IMR-90 (cell line): Measurements from ENCODE around the gene ANKRD35. TPM values are rescaled to one million over a fixed set of nuclear protein-coding genes. Genes with fewer than 3 reads are reported as not detected.

ENCODE experiments used
- ATAC-seq: fragments of 200-7000 bp; cut with Tn5 transposase; 2 replicates; pipeline ENCODE4 v1.9.1; 2020; ENCODE audit warnings: low read depth, mild to moderate bottlenecking, moderate library complexity
- BruUV-seq: library from RNA; stranded (reverse); fragments of 400-500 nt; replicated peaks from 2 replicates; lab custom pipeline; 2021; lab: Mats Ljungman, UMichigan
- CTCF ChIA-PET: fragments of 300-600 bp; formaldehyde crosslinking; extraction: SDS; loops from one replicate; lab custom pipeline; 2021; ENCODE audit warnings: antibody characterized with exemption; lab: Yijun Ruan, JAX
- POLR2A ChIA-PET: fragments of 300-600 bp; sonication (Branson Sonifier 250); formaldehyde crosslinking; loops from one replicate; lab custom pipeline; 2022; ENCODE audit warnings: antibody characterized with exemption; ENCODE audit not compliant: unreplicated experiment; lab: Charles Lee
- DNase-seq: peaks from one replicate; pipeline ENCODE4 v3.0.0; 2013
- H2AFZ ChIP-seq: replicated peaks from 2 replicates; pipeline ENCODE3; 2013; ENCODE audit warnings: low read length, mild to moderate bottlenecking; ENCODE audit not compliant: poor library complexity
- H2AK5ac ChIP-seq: 2 replicates; pipeline ENCODE4 v1.6.1; 2013; ENCODE audit warnings: low read depth, low read length, inconsistent platforms
- H2AK9ac ChIP-seq: replicated peaks from 2 replicates; pipeline ENCODE3; 2013; ENCODE audit warnings: mild to moderate bottlenecking, low read depth, low read length, moderate library complexity; ENCODE audit not compliant: poor library complexity
- H2BK120ac ChIP-seq: 2 replicates; pipeline ENCODE4 v1.6.1; 2013; ENCODE audit warnings: low read depth, low read length, inconsistent platforms
- H2BK15ac ChIP-seq: 3 replicates; pipeline ENCODE4 v1.6.1; 2013; ENCODE audit warnings: low read depth, low read length, inconsistent platforms
- H2BK20ac ChIP-seq: 2 replicates; pipeline ENCODE4 v1.6.1; 2013; ENCODE audit warnings: low read depth, mild to moderate bottlenecking, inconsistent platforms, low read length, moderate library complexity
- H2BK5ac ChIP-seq: 2 replicates; pipeline ENCODE4 v1.6.1; 2013; ENCODE audit warnings: mild to moderate bottlenecking, low read depth, low read length, inconsistent platforms; ENCODE audit not compliant: poor library complexity, severe bottlenecking
- H3K14ac ChIP-seq: replicated peaks from 2 replicates; pipeline ENCODE4 v1.6.1; 2013; ENCODE audit warnings: low read depth, low read length, inconsistent platforms
- H3K18ac ChIP-seq: 2 replicates; pipeline ENCODE4 v1.6.1; 2013; ENCODE audit warnings: low read depth, low read length, control low read depth
- H3K23ac ChIP-seq: 2 replicates; pipeline ENCODE4 v1.6.1; 2013; ENCODE audit warnings: low read depth, low read length, inconsistent platforms
- H3K27ac ChIP-seq: 2 replicates; pipeline ENCODE4 v1.5.1; 2013; ENCODE audit warnings: mild to moderate bottlenecking, control low read depth, low read length; ENCODE audit not compliant: insufficient read depth
- H3K27me3 ChIP-seq: 2 replicates; pipeline ENCODE4 v1.6.1; 2013; ENCODE audit warnings: low read length; ENCODE audit not compliant: control insufficient read depth, insufficient read depth
- H3K36me3 ChIP-seq: 2 replicates; pipeline ENCODE4 v1.6.1; 2013; ENCODE audit warnings: low read length, mixed read lengths; ENCODE audit not compliant: control insufficient read depth, insufficient read depth
- H3K4ac ChIP-seq: 2 replicates; pipeline ENCODE4 v1.6.1; 2013; ENCODE audit warnings: low read depth, low read length, inconsistent platforms
- H3K4me1 ChIP-seq: 2 replicates; pipeline ENCODE4 v1.6.1; 2013; ENCODE audit warnings: low read length, mixed read lengths; ENCODE audit not compliant: control insufficient read depth, insufficient read depth
- H3K4me2 ChIP-seq: 2 replicates; pipeline ENCODE4 v1.6.1; 2013; ENCODE audit warnings: low read depth, mild to moderate bottlenecking, control low read depth, low read length, moderate library complexity
- H3K4me3 ChIP-seq: 2 replicates; pipeline ENCODE4 v1.5.1; 2013; ENCODE audit warnings: low read depth, mild to moderate bottlenecking, control low read depth, low read length, moderate library complexity; ENCODE audit not compliant: insufficient read depth
- H3K56ac ChIP-seq: 2 replicates; pipeline ENCODE4 v1.6.1; 2013; ENCODE audit warnings: low read length, inconsistent platforms; ENCODE audit not compliant: insufficient read depth; ENCODE audit errors: extremely low read depth
- H3K79me1 ChIP-seq, 2 experiments: 2 replicates each; pipeline ENCODE4 v1.6.1; 2013; ENCODE audit warnings: low read length in 2 of 2, inconsistent platforms in 1 of 2, low read depth in 1 of 2
- H3K9ac ChIP-seq: 2 replicates; pipeline ENCODE4 v1.6.1; 2013; ENCODE audit warnings: low read depth, low read length, control low read depth
- H3K9me1 ChIP-seq: 2 replicates; pipeline ENCODE4 v1.6.1; 2013; ENCODE audit warnings: low read length, inconsistent platforms; ENCODE audit not compliant: insufficient read depth
- H3K9me3 ChIP-seq: 2 replicates; pipeline ENCODE4 v1.6.1; 2013; ENCODE audit warnings: low read length; ENCODE audit not compliant: control insufficient read depth, insufficient read depth
- H4K20me1 ChIP-seq: 2 replicates; pipeline ENCODE4 v1.6.1; 2013; ENCODE audit warnings: low read length, inconsistent platforms; ENCODE audit not compliant: insufficient read depth
- H4K5ac ChIP-seq: 2 replicates; pipeline ENCODE4 v1.6.1; 2013; ENCODE audit warnings: mild to moderate bottlenecking, low read depth, low read length, control low read depth
- H4K8ac ChIP-seq, 2 experiments: 2 replicates each; pipeline ENCODE4 v1.6.1; 2013; ENCODE audit warnings: low read depth in 2 of 2, low read length in 2 of 2, control low read depth in 1 of 2, inconsistent platforms in 1 of 2
- H4K91ac ChIP-seq: 2 replicates; pipeline ENCODE4 v1.6.1; 2013; ENCODE audit warnings: low read depth, low read length, inconsistent platforms; ENCODE audit not compliant: insufficient read depth
- MAZ ChIP-seq: IDR thresholded peaks from 2 replicates; pipeline ENCODE4 v1.6.1; 2012; ENCODE audit warnings: low read depth, mild to moderate bottlenecking, low read length, improper control_type of control experiment, moderate library complexity, borderline replicate concordance
- MXI1 ChIP-seq: IDR thresholded peaks from 2 replicates; pipeline ENCODE4 v1.6.1; 2012; ENCODE audit warnings: low read depth, mild to moderate bottlenecking, low read length, moderate library complexity, borderline replicate concordance
- NFE2L2 ChIP-seq: fragments of 150-350 bp; IDR thresholded peaks from 2 replicates; pipeline ENCODE4 v1.6.1; 2016; ENCODE audit warnings: low read depth, mild to moderate bottlenecking, low read length
- RAD21 ChIP-seq: IDR thresholded peaks from 2 replicates; pipeline ENCODE4 v1.6.1; 2012; ENCODE audit warnings: low read length, improper control_type of control experiment
- whole genome bisulfite sequencing, 2 experiments: methylation state at CpG; one replicate each; pipeline versions ENCODE4 v1.1.5 to v1.1.7; 2013; ENCODE audit warnings: missing lambda C conversion rate in 2 of 2; ENCODE audit not compliant: insufficient read length in 1 of 2; ENCODE audit errors: extremely low coverage in 2 of 2; 5-methylcytosine and 5-hydroxymethylcytosine counted together
- dilution Hi-C: fragments of 300-500 bp; cut with HindIII; formaldehyde crosslinking; loops from one replicate; pipeline ENCODE4 v1.14.3; 2018; ENCODE audit warnings: low sequenced_read_pairs; ENCODE audit not compliant: unreplicated experiment
- in situ Hi-C: fragments of 300-500 bp; cut with MboI; formaldehyde crosslinking; loops from 3 replicates; pipeline ENCODE4 v1.14.3; 2019; ENCODE audit warnings: low sequenced_read_pairs, inconsistent platforms, mixed read lengths
- intact Hi-C: fragments of 100-400 bp; cut with micrococcal nuclease; formaldehyde crosslinking; loops from 2 replicates; pipeline ENCODE4 v1.10.0; 2022
- polyA plus RNA-seq, 3 experiments: library from polyadenylated mRNA; depleted of rRNA; stranded (reverse); fragments of >200 nt; gene quantifications; 2 replicates each; pipeline ENCODE4 v1.2.3, GENCODE V29; 2012; ENCODE audit warnings: low replicate concordance in 1 of 3
- total RNA-seq: library from RNA; depleted of rRNA; stranded (reverse); fragments of >200 nt; gene quantifications from 2 replicates; pipeline ENCODE4 v1.2.3, GENCODE V29; 2012
- TF ChIP-seq, protein P1 (sequence below): conservative IDR thresholded peaks from 2 replicates; pipeline ENCODE4 v1.5.1; 2012; ENCODE audit warnings: mild to moderate bottlenecking, low read depth, low read length, improper control_type of control experiment

Gene ANKRD35
- total and polyA plus RNA-seq, 2 of the 4 experiments (the other 2 are of a cell fraction) = 0.90 to 2.4 TPM

GRCh38 chr1:145849356-145850160 is 36.1 kb downstream of the ANKRD35 start:
- Histone ChIP-seq H2AK5ac (peak overlapping the region; percentile 90), H2AFZ (no peak overlapping the region), H3K18ac (peak overlapping the region; percentile 77; the same call in 1 of the 2 replicates), H3K79me1 (peaks cover 0 to 15% of the 10 kb centered on the region in 2 experiments; a peak in 3 of 4 replicates), H3K4me1 (peaks cover 16% of the 10 kb centered on the region), H4K5ac (peak overlapping the region; percentile 43), H2BK5ac (peak overlapping the region; percentile 75), H3K9me3 (no peaks in the 10 kb centered on the region), H4K20me1 (no peaks in the 10 kb centered on the region), H3K23ac (peak overlapping the region; percentile 81; the same call in 1 of the 2 replicates), H3K4me2 (peak overlapping the region; percentile 70; the same call in 1 of the 2 replicates), H3K9me1 (peaks cover 21% of the 10 kb centered on the region; the same call in 1 of the 2 replicates), H3K27ac (peak overlapping the region; percentile 60), H3K4me3 (no peak overlapping the region), H3K4ac (peak overlapping the region; percentile 82), H3K56ac (peak overlapping the region; percentile 76), H3K9ac (peak overlapping the region; percentile 18; the same call in 1 of the 2 replicates), H4K8ac (peak overlapping the region; percentile 11 to 76; a peak in 3 of 4 replicates), H2BK20ac (peak overlapping the region; percentile 27; the same call in 1 of the 2 replicates), H2AK9ac (peak overlapping the region; percentile 90), H4K91ac (peak overlapping the region; percentile 81), H2BK15ac (peak overlapping the region; percentile 39; the same call in 1 of the 3 replicates), H3K27me3 (no peaks in the 10 kb centered on the region), H2BK120ac (peak overlapping the region; percentile 79), H3K36me3 (peaks cover 53% of the 10 kb centered on the region), H3K14ac (peak overlapping the region; percentile 79)
- TF ChIP-seq MXI1 (peak; percentile 26; the same call in 1 of the 2 replicates), MAZ (peak; percentile 63; the same call in 1 of the 2 replicates), RAD21 (peak; percentile 11; the same call in 1 of the 2 replicates), NFE2L2 (no peak)
- TF ChIP-seq, protein P1, sequence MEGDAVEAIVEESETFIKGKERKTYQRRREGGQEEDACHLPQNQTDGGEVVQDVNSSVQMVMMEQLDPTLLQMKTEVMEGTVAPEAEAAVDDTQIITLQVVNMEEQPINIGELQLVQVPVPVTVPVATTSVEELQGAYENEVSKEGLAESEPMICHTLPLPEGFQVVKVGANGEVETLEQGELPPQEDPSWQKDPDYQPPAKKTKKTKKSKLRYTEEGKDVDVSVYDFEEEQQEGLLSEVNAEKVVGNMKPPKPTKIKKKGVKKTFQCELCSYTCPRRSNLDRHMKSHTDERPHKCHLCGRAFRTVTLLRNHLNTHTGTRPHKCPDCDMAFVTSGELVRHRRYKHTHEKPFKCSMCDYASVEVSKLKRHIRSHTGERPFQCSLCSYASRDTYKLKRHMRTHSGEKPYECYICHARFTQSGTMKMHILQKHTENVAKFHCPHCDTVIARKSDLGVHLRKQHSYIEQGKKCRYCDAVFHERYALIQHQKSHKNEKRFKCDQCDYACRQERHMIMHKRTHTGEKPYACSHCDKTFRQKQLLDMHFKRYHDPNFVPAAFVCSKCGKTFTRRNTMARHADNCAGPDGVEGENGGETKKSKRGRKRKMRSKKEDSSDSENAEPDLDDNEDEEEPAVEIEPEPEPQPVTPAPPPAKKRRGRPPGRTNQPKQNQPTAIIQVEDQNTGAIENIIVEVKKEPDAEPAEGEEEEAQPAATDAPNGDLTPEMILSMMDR = peak; percentile 33
- no TSS peak for BruUV-seq
- ChIA-PET CTCF (interaction anchor here (0.9 to 1.5 kb wide), 2 partner anchors 10 to 16 kb away, joined by 3 to 13 read pairs; partner anchors contain the start of gene PIAS3), POLR2A (interaction anchor here (1.4 kb wide), 1 partner anchor 9 kb away, joined by 5 read pairs; the partner anchor contains the start of gene PIAS3)
- intact Hi-C loops (no loop called here), in situ Hi-C loops (loop anchor here (5.0 kb wide), 1 partner anchor 163 kb away; no protein-coding TSS in a partner anchor), dilution Hi-C loops (no loop called here)
- ATAC-seq = peak; percentile 52
- no CpG with 5 or more reads among the region's 15 CpGs for WGBS, 2 experiments
- peak; percentile 66 for DNase-seq
